Naive thymus-derived CD8-positive, alpha-beta T cell (primary cell): ENCODE measurements around the gene COX8C. TPM values are rescaled to one million over a fixed set of nuclear protein-coding genes. Genes with fewer than 3 reads are reported as not detected.

Experiments
- ATAC-seq, 2 donors: fragments of 150-1000 bp; cut with Tn5 transposase in 1 of 2; sonication (Bioruptor Pico), chemical (Tn5 transposase) in 1 of 2; 1 replicate in 1 of 2; 2 replicates in 1 of 2; pipeline ENCODE4 v1.10.0; 2021; ENCODE audit warnings: mild to moderate bottlenecking in 2 of 2, moderate library complexity in 2 of 2
- POLR2A ChIA-PET: fragments of 350-600 bp; sonication (Branson Sonifier 250); formaldehyde crosslinking; loops from one replicate; lab custom pipeline; 2021; ENCODE audit warnings: antibody characterized with exemption; lab: Charles Lee
- DNase-seq, 10 donors: peaks; one replicate each; pipeline versions ENCODE4 v3.0.0 to v3.0.0-alpha.2; 2020 to 2022
- H3K27ac Mint-ChIP-seq, 10 donors: one replicate each; pipeline ENCODE4 v1.8.0; 2020 to 2022; ENCODE audit warnings: mild to moderate bottlenecking in 10 of 10, mixed read lengths in 10 of 10, moderate library complexity in 4 of 10, inconsistent platforms in 1 of 10
- H3K27me3 Mint-ChIP-seq, 5 donors: one replicate each; pipeline ENCODE4 v1.8.0; 2021 to 2022; ENCODE audit warnings: mixed read lengths in 5 of 5
- H3K36me3 Mint-ChIP-seq, 3 donors: one replicate each; pipeline ENCODE4 v1.8.0; 2020 to 2022; ENCODE audit warnings: mixed read lengths in 3 of 3, mild to moderate bottlenecking in 2 of 3, inconsistent platforms in 1 of 3
- H3K4me1 Mint-ChIP-seq, 4 donors: one replicate each; pipeline ENCODE4 v1.8.0; 2021 to 2022; ENCODE audit warnings: mixed read lengths in 4 of 4
- H3K4me3 Mint-ChIP-seq, 10 donors: one replicate each; pipeline ENCODE4 v1.8.0; 2020 to 2022; ENCODE audit warnings: mild to moderate bottlenecking in 10 of 10, mixed read lengths in 10 of 10, moderate library complexity in 6 of 10, inconsistent platforms in 1 of 10
- H3K9me3 Mint-ChIP-seq, 9 donors: one replicate each; pipeline ENCODE4 v1.8.0; 2020 to 2022; ENCODE audit warnings: mixed read lengths in 9 of 9, mild to moderate bottlenecking in 3 of 9, inconsistent platforms in 1 of 9, moderate library complexity in 1 of 9
- polyA plus RNA-seq, 3 donors: library from polyadenylated mRNA; unstranded; fragments of 300-500 nt; fragmentation: Illumina TruSeq; gene quantifications; one replicate each; pipeline ENCODE4 v1.2.3, GENCODE V29; 2021
- total RNA-seq, 8 experiments: library from RNA in 2 of 8; stranded (reverse) in 2 of 8; gene quantifications; one replicate each; pipeline ENCODE4 v1.2.3 and lab custom pipeline; 2021 to 2026

COX8C gene, protein sequence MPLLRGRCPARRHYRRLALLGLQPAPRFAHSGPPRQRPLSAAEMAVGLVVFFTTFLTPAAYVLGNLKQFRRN
- total RNA-seq: not detected
- not detected for polyA plus RNA-seq
- total RNA-seq (lab: John Stamatoyannopoulos, UW): 0 to 0.07 (median 0) reads per million in 6 experiments

DNA sequence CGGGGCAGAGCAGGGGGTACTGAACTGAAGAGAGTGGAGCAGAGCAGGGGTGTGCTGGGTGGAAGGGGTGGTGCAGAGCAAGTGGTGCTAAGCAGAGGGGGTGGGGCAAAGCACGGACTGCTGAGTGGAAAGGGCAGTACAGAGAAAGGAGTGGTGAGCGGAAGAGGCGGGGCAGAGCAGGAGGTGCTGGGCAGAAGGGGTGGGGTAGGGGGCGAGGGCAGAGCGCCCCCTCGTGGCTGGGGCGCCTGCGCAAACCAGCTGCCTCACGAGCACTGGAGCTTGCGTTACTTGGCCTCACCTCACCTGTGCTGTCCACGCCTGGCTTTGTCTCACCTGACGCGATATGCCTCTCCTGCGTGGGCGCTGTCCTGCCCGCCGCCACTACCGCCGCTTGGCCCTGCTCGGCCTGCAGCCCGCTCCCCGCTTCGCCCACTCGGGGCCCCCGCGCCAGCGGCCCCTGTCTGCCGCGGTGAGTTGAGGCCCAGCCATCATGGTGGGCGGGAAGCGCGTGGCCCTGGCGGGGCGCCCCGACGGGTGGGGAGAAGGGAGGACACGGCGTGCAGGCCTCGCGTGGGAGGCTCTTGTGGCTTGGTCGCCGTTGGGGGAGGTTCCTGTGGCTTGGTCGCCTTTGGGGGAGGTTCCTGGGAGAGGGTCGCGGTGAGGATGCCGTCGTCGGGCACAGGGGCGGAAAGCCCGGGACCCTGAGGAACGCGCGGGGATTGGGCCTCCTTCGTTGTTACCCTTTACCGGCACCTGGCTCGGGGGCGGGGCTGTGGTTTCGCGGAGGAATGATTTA, at the start of gene COX8C:
TSS of gene COX8C (plus strand) at position 257 of the 796 bp plus-strand sequence. CDS start at position 344, 87 bp downstream.
- Mint-ChIP-seq H3K4me3 (no peak within 1 kb of the TSS), H3K36me3 (peaks cover 0 to 9% (median 6%) of the 10 kb centered on the region in 3 donors), H3K27me3 (peaks cover 0 to 14% (median 9%) of the 10 kb centered on the region in 5 donors), H3K9me3 (peaks cover 0 to 8% (median 0%) of the 10 kb centered on the region in 9 donors), H3K27ac (peak within 1 kb of the TSS in 1 of 10 donors; percentile 21), H3K4me1 (peaks cover 0 to 7% (median 0%) of the 10 kb centered on the region in 4 donors)
- ATAC-seq (no peak), DNase-seq (no peak)
- POLR2A ChIA-PET: no interaction called here

DNA sequence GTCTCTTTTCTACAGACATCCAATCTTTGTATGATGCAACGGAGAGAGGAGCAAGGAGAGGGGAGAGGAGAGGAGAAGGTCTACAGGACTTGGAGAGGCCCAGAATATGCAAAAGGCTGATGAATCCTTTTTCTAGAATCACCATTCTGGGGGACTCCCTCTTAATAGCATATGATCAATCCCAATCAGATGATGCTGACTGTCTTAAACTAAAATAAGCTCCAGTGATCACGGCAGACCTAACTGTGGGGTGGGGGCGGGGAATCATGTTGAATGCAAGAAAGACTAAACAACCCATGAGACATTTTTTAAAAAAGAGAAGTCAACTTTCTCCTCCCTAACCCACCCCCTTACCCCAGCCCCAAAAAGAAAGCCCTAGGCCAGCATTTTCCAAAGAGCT, 47.6 kb upstream of the COX8C start:
- Mint-ChIP-seq H3K27ac (peak overlapping the region in 2 of 10 donors; percentile 10 to 22), H3K27me3 (no peaks in the 10 kb centered on the region), H3K4me3 (no peak overlapping the region), H3K9me3 (no peaks in the 10 kb centered on the region), H3K4me1 (peaks cover 24 to 37% (median 34%) of the 10 kb centered on the region in 4 donors), H3K36me3 (peaks cover 1 to 18% (median 3%) of the 10 kb centered on the region in 3 donors)
- no peak for ATAC-seq
- POLR2A ChIA-PET: no interaction called here
- no peak for DNase-seq

DNA sequence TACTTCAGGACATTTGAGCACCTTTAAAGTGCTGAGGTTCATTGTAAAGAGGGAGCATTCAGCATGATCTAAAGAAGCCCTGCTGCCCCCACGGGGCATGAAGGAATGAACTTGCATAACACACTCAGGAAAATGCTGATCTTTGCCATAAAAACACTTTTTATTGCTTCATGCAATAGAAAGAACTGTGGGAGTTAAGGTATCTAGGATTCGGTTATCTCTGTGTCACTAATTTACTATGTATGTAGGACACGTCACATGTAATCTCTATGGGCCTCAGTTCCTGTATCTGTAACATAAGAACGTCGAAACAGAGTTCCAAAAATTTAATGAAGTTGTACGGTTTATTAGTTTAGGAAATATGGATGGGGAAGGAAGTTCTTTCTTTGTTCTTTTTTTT, 47.1 kb upstream of the COX8C start:
- no peak for DNase-seq
- no peak overlapping the region for H3K27ac Mint-ChIP-seq
- no peak for ATAC-seq
- H3K4me3 Mint-ChIP-seq: no peak overlapping the region
- H3K27me3 Mint-ChIP-seq: no peaks in the 10 kb centered on the region
- H3K9me3 Mint-ChIP-seq: no peaks in the 10 kb centered on the region
- peaks cover 27 to 38% (median 37%) of the 10 kb centered on the region in 4 donors for H3K4me1 Mint-ChIP-seq
- POLR2A ChIA-PET: no interaction called here
- peaks cover 0 to 18% (median 3%) of the 10 kb centered on the region in 3 donors for H3K36me3 Mint-ChIP-seq

DNA sequence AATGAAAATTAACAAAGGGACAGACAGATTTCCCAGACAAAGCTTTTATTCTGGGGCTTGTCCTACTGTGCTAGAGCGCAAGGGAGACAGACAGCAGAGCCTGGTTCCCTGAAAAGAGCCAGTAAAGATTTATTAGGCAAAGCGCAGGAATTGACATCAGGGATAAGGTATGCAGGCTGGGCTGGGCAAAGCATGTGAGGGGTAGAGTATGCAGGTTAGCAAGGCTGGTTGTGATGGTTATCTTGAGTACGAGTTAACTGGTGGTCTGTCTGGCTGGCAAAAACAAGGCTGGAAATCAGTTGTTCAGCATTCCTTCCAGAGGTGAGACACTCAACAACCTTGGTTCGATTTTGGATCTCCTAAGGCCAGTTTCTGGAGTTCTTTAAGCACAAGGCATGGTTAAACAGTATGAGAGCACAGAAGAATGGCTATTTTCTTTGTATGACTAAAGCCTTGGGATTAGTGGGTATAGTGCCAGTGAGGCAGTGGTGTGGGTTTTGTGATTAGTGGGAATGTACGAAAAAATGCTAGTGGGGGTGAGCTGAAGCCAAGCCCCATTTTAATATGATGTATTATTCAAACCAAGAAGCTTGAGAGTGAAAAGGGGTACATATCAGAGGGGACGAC, 45.0 kb upstream of the COX8C start:
- no peaks in the 10 kb centered on the region for H3K27me3 Mint-ChIP-seq
- no peak for ATAC-seq
- peaks cover 0 to 14% (median 0%) of the 10 kb centered on the region in 3 donors for H3K36me3 Mint-ChIP-seq
- POLR2A ChIA-PET: no interaction called here
- H3K9me3 Mint-ChIP-seq: no peaks in the 10 kb centered on the region
- no peak for DNase-seq
- no peak overlapping the region for H3K27ac Mint-ChIP-seq
- H3K4me3 Mint-ChIP-seq: no peak overlapping the region
- peaks cover 28 to 44% (median 40%) of the 10 kb centered on the region in 4 donors for H3K4me1 Mint-ChIP-seq

DNA sequence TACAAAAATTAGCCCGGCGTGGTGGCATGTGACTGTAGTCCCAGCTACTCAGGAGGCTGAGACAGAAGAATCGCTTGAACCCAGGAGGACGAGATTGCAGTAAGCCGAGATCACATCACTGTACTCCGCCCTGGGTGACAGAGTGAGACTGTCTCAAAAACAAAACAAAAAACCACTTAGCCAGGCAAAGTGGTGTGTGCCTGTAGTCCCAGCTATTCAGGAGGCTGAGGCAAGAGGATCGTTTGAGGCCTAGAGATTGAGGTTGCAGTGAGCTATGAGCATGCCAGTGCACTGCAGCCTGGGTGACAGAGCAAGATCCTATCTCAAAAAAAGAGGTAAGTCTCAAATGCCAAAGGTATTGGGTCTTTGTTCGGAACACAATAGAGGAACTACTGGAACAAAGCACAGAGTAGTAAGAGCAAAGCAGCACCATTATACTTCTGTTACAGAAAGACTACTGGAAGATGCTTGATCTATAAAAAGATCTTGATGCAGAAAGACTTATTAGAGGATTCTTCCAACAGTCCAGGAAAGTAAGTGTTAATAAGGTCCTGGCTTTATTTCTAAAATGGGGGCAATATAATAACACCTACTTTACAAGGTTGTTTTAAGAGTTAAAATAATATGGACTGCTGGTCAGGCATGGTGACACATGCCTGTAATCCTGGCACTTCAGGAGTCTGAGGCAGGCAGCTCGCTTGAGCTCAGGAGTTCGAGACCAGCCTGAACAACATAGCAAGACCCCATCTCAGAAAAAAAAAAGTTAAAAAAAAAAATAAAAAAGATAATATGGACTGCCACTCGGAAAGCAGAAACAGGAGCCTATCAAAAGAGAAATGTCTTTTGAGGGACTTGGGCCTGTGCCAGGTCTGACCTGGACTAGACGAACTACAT, 44.0 kb upstream of the COX8C start:
- H3K27me3 Mint-ChIP-seq: no peaks in the 10 kb centered on the region
- H3K4me3 Mint-ChIP-seq: no peak overlapping the region
- peaks cover 32 to 51% (median 45%) of the 10 kb centered on the region in 4 donors for H3K4me1 Mint-ChIP-seq
- POLR2A ChIA-PET: no interaction called here
- no peaks in the 10 kb centered on the region for H3K9me3 Mint-ChIP-seq
- H3K27ac Mint-ChIP-seq: no peak overlapping the region
- no peak for ATAC-seq
- no peak for DNase-seq
- H3K36me3 Mint-ChIP-seq: peaks cover 0 to 14% (median 0%) of the 10 kb centered on the region in 3 donors

DNA sequence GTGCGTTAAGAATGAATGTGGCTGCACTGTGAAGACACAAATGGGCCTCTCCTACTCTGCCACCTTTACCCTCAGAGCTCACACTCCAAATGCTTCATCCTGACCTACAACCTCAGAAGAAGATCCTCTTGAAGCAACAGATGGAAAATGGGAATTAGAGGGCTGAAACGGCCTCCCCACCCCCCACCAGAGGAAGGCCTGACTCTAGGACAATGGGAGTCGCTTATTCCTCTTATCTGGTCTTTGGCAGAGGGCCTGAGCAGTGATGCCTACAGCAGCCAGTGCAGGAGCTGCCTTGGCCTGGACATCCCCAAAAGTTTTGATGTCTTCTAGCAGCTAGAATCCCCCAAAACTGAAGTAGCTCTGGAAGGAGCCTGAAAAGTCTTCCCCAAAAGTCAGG, 43.3 kb upstream of the COX8C start:
- Mint-ChIP-seq H3K4me1 (peaks cover 28 to 51% (median 48%) of the 10 kb centered on the region in 4 donors), H3K27me3 (no peaks in the 10 kb centered on the region), H3K4me3 (peak overlapping the region in 1 of 10 donors; percentile 48), H3K36me3 (peaks cover 0 to 14% (median 0%) of the 10 kb centered on the region in 3 donors), H3K9me3 (no peaks in the 10 kb centered on the region), H3K27ac (peak overlapping the region in 1 of 10 donors; percentile 37)
- POLR2A ChIA-PET: no interaction called here
- ATAC-seq (no peak), DNase-seq (no peak)

DNA sequence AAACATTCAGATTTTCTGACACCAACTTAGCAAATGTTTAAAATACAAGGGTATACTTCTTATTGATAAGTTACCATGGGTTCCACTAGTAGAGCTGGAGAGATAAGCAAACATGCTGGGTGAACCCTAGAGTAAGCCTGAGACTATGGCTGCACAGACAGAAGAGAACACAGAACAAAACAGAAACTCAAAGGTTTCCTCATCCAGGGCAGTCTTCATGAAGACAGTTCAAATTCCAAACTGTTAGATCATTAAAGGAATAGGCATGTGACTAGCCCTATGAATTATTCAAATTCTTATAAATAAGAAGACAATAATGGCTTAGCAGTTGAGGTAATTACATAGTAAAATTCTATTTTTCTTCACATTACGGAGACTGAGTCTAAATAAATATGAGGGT, 42.2 kb upstream of the COX8C start:
- no peaks in the 10 kb centered on the region for H3K9me3 Mint-ChIP-seq
- peaks cover 0 to 14% (median 0%) of the 10 kb centered on the region in 3 donors for H3K36me3 Mint-ChIP-seq
- peak overlapping the region in 1 of 10 donors; percentile 15 for H3K27ac Mint-ChIP-seq
- peaks cover 23 to 53% (median 46%) of the 10 kb centered on the region in 4 donors for H3K4me1 Mint-ChIP-seq
- no peaks in the 10 kb centered on the region for H3K27me3 Mint-ChIP-seq
- no peak overlapping the region for H3K4me3 Mint-ChIP-seq
- POLR2A ChIA-PET: no interaction called here
- ATAC-seq (no peak), DNase-seq (no peak)

DNA sequence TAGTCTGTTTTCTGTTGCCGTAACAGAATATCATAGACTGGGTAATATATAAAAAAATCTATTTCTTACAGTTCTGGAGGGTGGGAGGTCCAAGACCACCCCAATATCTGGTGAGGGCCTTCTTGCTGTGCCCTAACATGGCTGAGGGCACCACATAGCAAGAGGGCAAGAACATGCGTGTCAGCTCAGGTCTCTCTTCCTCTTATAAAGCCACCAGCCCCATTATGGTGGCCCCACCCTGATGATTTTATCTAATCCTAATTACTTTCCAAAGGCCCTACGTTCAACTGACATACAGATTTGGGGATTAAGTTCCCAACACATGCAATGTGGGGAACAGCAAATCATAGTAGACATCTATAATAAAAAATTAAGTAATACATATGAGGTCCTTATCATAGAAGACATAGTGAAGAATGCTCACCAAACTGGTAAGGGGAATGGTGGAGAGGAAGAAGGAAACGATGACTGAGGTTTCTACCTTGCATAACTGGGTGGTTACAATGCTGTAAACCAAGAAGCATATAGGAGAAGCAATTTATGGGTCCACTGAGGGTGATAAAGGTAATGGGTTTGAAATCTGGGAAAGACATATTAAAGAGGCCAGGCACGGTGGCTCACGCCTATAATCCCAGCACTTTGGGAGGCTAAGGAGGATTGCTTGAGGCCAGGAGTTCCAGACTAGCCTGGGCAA, 41.1 kb upstream of the COX8C start:
- Mint-ChIP-seq H3K4me1 (peaks cover 22 to 46% (median 44%) of the 10 kb centered on the region in 4 donors), H3K36me3 (peaks cover 0 to 14% (median 0%) of the 10 kb centered on the region in 3 donors), H3K27me3 (no peaks in the 10 kb centered on the region), H3K27ac (peak overlapping the region in 2 of 10 donors; percentile 0 to 8), H3K9me3 (no peaks in the 10 kb centered on the region), H3K4me3 (no peak overlapping the region)
- no peak for ATAC-seq
- DNase-seq: no peak
- POLR2A ChIA-PET: no interaction called here

DNA sequence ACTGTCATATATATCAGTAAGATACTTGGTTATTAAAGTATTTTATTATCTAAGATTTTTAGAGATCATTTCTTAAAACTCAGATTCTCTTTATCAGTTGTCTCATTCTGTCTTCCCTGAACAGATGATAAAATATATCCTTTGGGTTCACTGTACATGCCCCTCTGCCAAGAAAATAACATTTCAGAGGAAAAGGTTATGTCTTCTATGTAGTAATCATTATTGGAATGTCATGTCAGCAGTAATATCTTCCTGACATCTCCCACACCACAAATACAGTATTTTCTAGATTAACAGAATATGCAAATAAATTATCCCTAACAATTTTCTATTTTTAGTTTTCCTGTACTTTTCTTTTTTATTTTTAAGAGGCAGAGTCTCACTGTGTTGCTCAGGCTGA, 40.2 kb upstream of the COX8C start:
- no peaks in the 10 kb centered on the region for H3K27me3 Mint-ChIP-seq
- H3K4me3 Mint-ChIP-seq: no peak overlapping the region
- H3K9me3 Mint-ChIP-seq: no peaks in the 10 kb centered on the region
- H3K4me1 Mint-ChIP-seq: peaks cover 20 to 49% (median 45%) of the 10 kb centered on the region in 4 donors
- peaks cover 0 to 12% (median 0%) of the 10 kb centered on the region in 3 donors for H3K36me3 Mint-ChIP-seq
- POLR2A ChIA-PET: no interaction called here
- DNase-seq (no peak), ATAC-seq (no peak)
- H3K27ac Mint-ChIP-seq: no peak overlapping the region

DNA sequence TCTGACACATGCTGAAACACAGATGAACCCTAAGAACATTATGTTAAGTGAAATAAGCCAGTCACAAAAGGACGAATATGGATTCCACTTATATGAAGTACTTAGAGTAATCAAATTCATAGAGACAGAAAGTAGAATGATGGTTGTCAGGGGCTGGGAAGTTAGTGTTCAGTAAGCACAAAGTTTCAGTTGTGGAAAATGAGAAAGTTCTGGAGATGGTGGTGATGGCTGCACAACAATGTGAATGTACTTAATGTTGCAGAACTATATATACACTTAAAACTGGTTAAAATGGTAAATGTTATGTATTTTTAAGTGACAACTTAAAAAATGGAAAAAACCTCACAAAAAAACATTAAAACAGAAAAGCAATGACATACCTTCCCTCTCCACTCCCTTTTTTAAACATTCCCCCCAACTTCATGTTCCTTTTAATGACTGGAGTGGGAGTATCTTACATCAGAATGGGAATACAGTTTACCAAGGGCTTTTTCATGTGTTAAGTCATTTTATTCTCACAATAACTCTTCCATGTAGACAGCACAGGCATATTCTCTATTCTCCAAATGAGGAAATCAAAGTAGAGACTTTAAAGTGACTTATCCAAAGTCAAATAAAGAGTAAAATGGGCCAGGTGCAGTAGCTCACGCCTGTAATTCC, 38.2 kb upstream of the COX8C start:
- peaks cover 0 to 5% (median 0%) of the 10 kb centered on the region in 3 donors for H3K36me3 Mint-ChIP-seq
- no peaks in the 10 kb centered on the region for H3K27me3 Mint-ChIP-seq
- DNase-seq (no peak), ATAC-seq (no peak)
- H3K27ac Mint-ChIP-seq: no peak overlapping the region
- H3K4me3 Mint-ChIP-seq: no peak overlapping the region
- no peaks in the 10 kb centered on the region for H3K9me3 Mint-ChIP-seq
- POLR2A ChIA-PET: no interaction called here
- peaks cover 10 to 55% (median 37%) of the 10 kb centered on the region in 4 donors for H3K4me1 Mint-ChIP-seq

DNA sequence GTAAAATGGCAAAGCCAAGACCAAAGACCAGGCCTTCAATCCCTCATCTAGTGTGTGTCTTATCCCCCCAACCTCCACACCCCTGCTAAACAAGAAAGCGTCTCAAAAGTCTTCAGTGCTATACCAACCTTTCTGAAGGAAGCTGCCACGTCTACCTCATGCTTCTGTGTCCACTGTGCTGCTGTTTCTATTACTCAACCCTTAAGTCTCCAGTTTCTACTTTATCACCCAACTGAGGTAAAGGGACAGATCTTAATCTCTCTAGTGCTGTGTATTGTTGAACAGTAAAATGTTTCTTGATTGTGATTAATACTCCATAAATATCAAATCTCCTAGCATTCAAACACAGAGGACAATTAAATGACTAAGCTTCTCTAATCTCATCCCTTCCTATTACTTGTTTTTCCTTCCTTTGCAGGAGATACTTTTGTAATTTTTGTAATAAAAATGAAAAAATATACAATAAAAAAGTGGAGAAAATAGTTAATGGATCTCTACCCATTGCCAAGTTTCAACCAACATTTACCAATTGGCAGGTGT, 37.5 kb upstream of the COX8C start:
- H3K9me3 Mint-ChIP-seq: no peaks in the 10 kb centered on the region
- H3K4me1 Mint-ChIP-seq: peaks cover 9 to 54% (median 36%) of the 10 kb centered on the region in 4 donors
- POLR2A ChIA-PET: no interaction called here
- H3K4me3 Mint-ChIP-seq: no peak overlapping the region
- no peaks in the 10 kb centered on the region for H3K27me3 Mint-ChIP-seq
- ATAC-seq (no peak), DNase-seq (no peak)
- H3K27ac Mint-ChIP-seq: peak overlapping the region in 1 of 10 donors; percentile 50
- H3K36me3 Mint-ChIP-seq: peaks cover 0 to 3% (median 0%) of the 10 kb centered on the region in 3 donors
